ENCODE data around the gene EVI5. TPM values are rescaled to one million over a fixed set of nuclear protein-coding genes. Genes with fewer than 3 reads are reported as not detected.

EVI5 gene
- total and polyA plus RNA-seq, 2 donors (not counting 1 experiment from before 2014, with no cell fraction given), result 1.5 to 36.3 TPM

DNA sequence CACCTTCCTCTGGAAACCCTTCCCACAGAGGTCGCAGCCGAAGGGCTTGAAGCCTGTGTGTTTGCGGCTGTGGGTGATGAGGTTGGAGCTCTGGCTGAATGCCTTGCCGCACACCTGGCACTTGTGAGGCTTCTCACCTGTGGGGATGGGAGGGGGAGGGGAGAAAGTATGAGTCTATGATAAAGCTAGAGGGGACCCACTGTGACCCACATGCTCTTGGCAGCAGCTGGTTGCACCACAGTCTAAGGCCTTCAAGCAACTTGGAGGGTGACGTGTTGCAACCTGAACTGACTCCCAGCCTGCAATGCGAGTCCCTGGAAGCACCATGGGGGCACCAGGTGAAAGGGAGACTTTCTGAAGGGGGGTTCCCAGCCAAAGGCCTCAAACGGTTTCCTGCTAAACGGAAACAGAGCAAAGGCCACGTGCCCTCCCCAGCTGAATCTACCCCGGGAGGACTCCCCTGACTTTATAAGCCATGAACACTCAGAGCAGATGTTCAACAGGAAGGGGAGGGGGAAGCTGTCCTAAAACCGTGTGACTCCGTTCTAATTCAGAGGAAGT is 308.8 kb downstream of the EVI5 start:
- no peaks in the 10 kb centered on the region for H3K4me1 ChIP-seq (ENCODE audit: control insufficient read depth in 2 of 2, insufficient read depth in 2 of 2, low read length in 2 of 2)
- peaks cover 0 to 4% (median 0%) of the 10 kb centered on the region in 3 donors for H3K9me3 ChIP-seq (ENCODE audit: control extremely low read depth in 1 of 3, control insufficient read depth in 2 of 3, insufficient read depth in 1 of 3, low read length in 2 of 3)
- no peaks in the 10 kb centered on the region for H4K20me1 ChIP-seq (ENCODE audit: control insufficient read depth, insufficient read depth, low read length, poor library complexity, severe bottlenecking)
- Mint-ChIP-seq H3K4me3 (peak overlapping the region; percentile 6), H3K27me3 (no peaks in the 10 kb centered on the region), H3K4me1 (peaks cover 13% of the 10 kb centered on the region), H3K27ac (no peak overlapping the region), H3K9me3 (ENCODE audit: insufficient read depth) (no peaks in the 10 kb centered on the region)
- peak overlapping the region; percentile 17 for H3K4me2 ChIP-seq (replicated peaks; ENCODE audit: low read depth, low read length, poor library complexity, severe bottlenecking)
- H3K9ac ChIP-seq (ENCODE audit: low read length), result no peak overlapping the region
- DNase-seq (peak; percentile 40), ATAC-seq (ENCODE audit: low read depth) (peak; percentile 36)
- POLR2A ChIA-PET, result no interaction called here
- 49% methylated on average over 4 of the region's 12 CpGs for WGBS (ENCODE audit: insufficient coverage)
- CTCF ChIA-PET, result no interaction called here
- no peaks in the 10 kb centered on the region for H3K36me3 ChIP-seq (replicated peaks in 1 of 2; ENCODE audit: control extremely low read depth in 1 of 2, control insufficient read depth in 1 of 2, extremely low read depth in 1 of 2, insufficient read depth in 2 of 2, low read length in 1 of 2)
- TF ChIP-seq EZH2 (IDR thresholded peaks at IDR 0.05; ENCODE audit: borderline replicate concordance, insufficient read depth, low read depth, low read length, poor library complexity, severe bottlenecking), result no peak
- TF ChIP-seq, protein P1, sequence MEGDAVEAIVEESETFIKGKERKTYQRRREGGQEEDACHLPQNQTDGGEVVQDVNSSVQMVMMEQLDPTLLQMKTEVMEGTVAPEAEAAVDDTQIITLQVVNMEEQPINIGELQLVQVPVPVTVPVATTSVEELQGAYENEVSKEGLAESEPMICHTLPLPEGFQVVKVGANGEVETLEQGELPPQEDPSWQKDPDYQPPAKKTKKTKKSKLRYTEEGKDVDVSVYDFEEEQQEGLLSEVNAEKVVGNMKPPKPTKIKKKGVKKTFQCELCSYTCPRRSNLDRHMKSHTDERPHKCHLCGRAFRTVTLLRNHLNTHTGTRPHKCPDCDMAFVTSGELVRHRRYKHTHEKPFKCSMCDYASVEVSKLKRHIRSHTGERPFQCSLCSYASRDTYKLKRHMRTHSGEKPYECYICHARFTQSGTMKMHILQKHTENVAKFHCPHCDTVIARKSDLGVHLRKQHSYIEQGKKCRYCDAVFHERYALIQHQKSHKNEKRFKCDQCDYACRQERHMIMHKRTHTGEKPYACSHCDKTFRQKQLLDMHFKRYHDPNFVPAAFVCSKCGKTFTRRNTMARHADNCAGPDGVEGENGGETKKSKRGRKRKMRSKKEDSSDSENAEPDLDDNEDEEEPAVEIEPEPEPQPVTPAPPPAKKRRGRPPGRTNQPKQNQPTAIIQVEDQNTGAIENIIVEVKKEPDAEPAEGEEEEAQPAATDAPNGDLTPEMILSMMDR (IDR thresholded peaks at IDR 0.05), result no peak
- no peak overlapping the region for H3K27ac ChIP-seq (ENCODE audit: low read length in 2 of 2)
- no peak overlapping the region for H3K4me3 ChIP-seq (ENCODE audit: control extremely low read depth in 1 of 5, extremely low read depth in 1 of 5, insufficient read depth in 1 of 5, low read depth in 2 of 5, low read length in 4 of 5)
- H3K27me3 ChIP-seq (replicated peaks in 1 of 4; ENCODE audit: control extremely low read depth in 1 of 4, control insufficient read depth in 3 of 4, insufficient read depth in 4 of 4, low read length in 3 of 4), result no peaks in the 10 kb centered on the region
- intact Hi-C loops (cut with micrococcal nuclease), result no loop called here
- H3K79me2 ChIP-seq (ENCODE audit: control insufficient read depth, insufficient read depth, low read length), result no peaks in the 10 kb centered on the region
- peak overlapping the region; percentile 4 for H2AFZ ChIP-seq (ENCODE audit: insufficient read depth, low read depth, low read length, poor library complexity, severe bottlenecking)

- H3K36me3 ChIP-seq (replicated peaks in 1 of 2; ENCODE audit: control extremely low read depth in 1 of 2, control insufficient read depth in 1 of 2, extremely low read depth in 1 of 2, insufficient read depth in 2 of 2, low read length in 1 of 2), result no peaks in the 10 kb centered on the region
- ATAC-seq (ENCODE audit: low read depth) (no peak), DNase-seq (no peak)
- no peak overlapping the region for H3K27ac ChIP-seq (ENCODE audit: low read length in 2 of 2)
- Mint-ChIP-seq H3K27ac (no peak overlapping the region), H3K27me3 (no peaks in the 10 kb centered on the region), H3K4me1 (peaks cover 13% of the 10 kb centered on the region), H3K4me3 (no peak overlapping the region), H3K9me3 (ENCODE audit: insufficient read depth) (no peaks in the 10 kb centered on the region)
- H3K9ac ChIP-seq (ENCODE audit: low read length), result no peak overlapping the region
- no peaks in the 10 kb centered on the region for H3K27me3 ChIP-seq (replicated peaks in 1 of 4; ENCODE audit: control extremely low read depth in 1 of 4, control insufficient read depth in 3 of 4, insufficient read depth in 4 of 4, low read length in 3 of 4)
- no peaks in the 10 kb centered on the region for H3K9me3 ChIP-seq (ENCODE audit: control extremely low read depth in 1 of 3, control insufficient read depth in 2 of 3, insufficient read depth in 1 of 3, low read length in 2 of 3)
- ChIA-PET POLR2A (no interaction called here), CTCF (interaction anchor here (0.6 kb wide), 1 partner anchor 1909 kb away, joined by 4 read pairs; no protein-coding TSS in a partner anchor)
- intact Hi-C loops (cut with micrococcal nuclease), result no loop called here
- H3K4me3 ChIP-seq (ENCODE audit: control extremely low read depth in 1 of 5, extremely low read depth in 1 of 5, insufficient read depth in 1 of 5, low read depth in 2 of 5, low read length in 4 of 5), result no peak overlapping the region
- no peak overlapping the region for H2AFZ ChIP-seq (ENCODE audit: insufficient read depth, low read depth, low read length, poor library complexity, severe bottlenecking)
- no peaks in the 10 kb centered on the region for H3K4me1 ChIP-seq (ENCODE audit: control insufficient read depth in 2 of 2, insufficient read depth in 2 of 2, low read length in 2 of 2)
- no peak overlapping the region for H3K4me2 ChIP-seq (replicated peaks; ENCODE audit: low read depth, low read length, poor library complexity, severe bottlenecking)
- TF ChIP-seq, protein P1 (IDR thresholded peaks at IDR 0.05), result no peak
- TF ChIP-seq EZH2 (IDR thresholded peaks at IDR 0.05; ENCODE audit: borderline replicate concordance, insufficient read depth, low read depth, low read length, poor library complexity, severe bottlenecking), result no peak
- H4K20me1 ChIP-seq (ENCODE audit: control insufficient read depth, insufficient read depth, low read length, poor library complexity, severe bottlenecking), result no peaks in the 10 kb centered on the region
- 100% methylated on average over 2 of the region's 3 CpGs for WGBS (ENCODE audit: insufficient coverage)
- no peaks in the 10 kb centered on the region for H3K79me2 ChIP-seq (ENCODE audit: control insufficient read depth, insufficient read depth, low read length)
These were observed 309.9 kb downstream of the EVI5 start for GRCh38 chr1:92475029-92475428.

Measured in B cell (primary cell).